Measurements from ENCODE around the gene ANKLE2.

ANKLE2 gene

GRCh38 chr12:132687211-132688164 is 74.1 kb downstream of the ANKLE2 start, which contains the start of the genes POLE and PXMP2:
Gene POLE, minus strand, starts transcription at chr12:132687342. Its CDS starts 27 bp downstream, at chr12:132687315.
Gene PXMP2, plus strand, starts transcription at chr12:132687587. Its CDS starts 84 bp downstream, at chr12:132687671.
- DNase-seq (ENCODE audit: low read depth), result peak; percentile 89

GRCh38 chr12:132686825-132687210 is 74.8 kb downstream of the ANKLE2 start:
- no peak for DNase-seq (ENCODE audit: low read depth)

GRCh38 chr12:132685400-132685799 is 76.2 kb downstream of the ANKLE2 start:
- DNase-seq (ENCODE audit: low read depth), result no peak

GRCh38 chr12:132677492-132677891 is 84.1 kb downstream of the ANKLE2 start:
- DNase-seq (ENCODE audit: low read depth), result no peak

- DNase-seq (ENCODE audit: low read depth), result no peak
Observed at GRCh38 chr12:132675757-132676432, 85.7 kb downstream of the ANKLE2 start.
